Astrocyte (in vitro differentiated cells and primary cell): ENCODE results near the gene SELE. TPM values are rescaled to one million over a fixed set of nuclear protein-coding genes. Genes with fewer than 3 reads are reported as not detected.

ENCODE experiments used
- DNase-seq: peaks from one replicate; pipeline ENCODE4 v3.0.0-alpha.2; 2010; ENCODE audit warnings: low read depth
- FAIRE-seq: peaks from 2 replicates; lab custom pipeline; 2011; peaks lifted over from hg19 to GRCh38; lab: Jason Lieb, UNC
- H2AFZ ChIP-seq: 2 replicates; pipeline ENCODE4 v1.6.0; 2012; ENCODE audit warnings: low read depth, low read length, inconsistent platforms
- H3K27ac ChIP-seq: 2 replicates; pipeline ENCODE4 v1.5.1; 2011; ENCODE audit warnings: low read depth, low read length, inconsistent platforms
- H3K27me3 ChIP-seq: 2 replicates; pipeline ENCODE4 v1.6.0; 2011; ENCODE audit warnings: low read length, inconsistent platforms; ENCODE audit not compliant: insufficient read depth
- H3K36me3 ChIP-seq: 2 replicates; pipeline ENCODE4 v1.5.1; 2011; ENCODE audit warnings: low read length, inconsistent platforms; ENCODE audit not compliant: insufficient read depth
- H3K4me1 ChIP-seq: 2 replicates; pipeline ENCODE4 v1.5.1; 2011; ENCODE audit warnings: low read length, inconsistent platforms; ENCODE audit not compliant: insufficient read depth
- H3K4me2 ChIP-seq: 2 replicates; pipeline ENCODE4 v1.6.0; 2012; ENCODE audit warnings: low read length, inconsistent platforms
- H3K4me3 ChIP-seq: 2 replicates; pipeline ENCODE4 v1.5.1; 2011; ENCODE audit warnings: low read depth, mild to moderate bottlenecking, low read length, inconsistent platforms; ENCODE audit not compliant: insufficient read depth
- H3K79me2 ChIP-seq: 2 replicates; pipeline ENCODE4 v1.6.0; 2012; ENCODE audit warnings: mild to moderate bottlenecking, low read length, inconsistent platforms; ENCODE audit not compliant: insufficient read depth
- H3K9ac ChIP-seq: 2 replicates; pipeline ENCODE4 v1.6.0; 2012; ENCODE audit warnings: mild to moderate bottlenecking, low read length, inconsistent platforms
- H3K9me3 ChIP-seq: 2 replicates; pipeline ENCODE4 v1.5.1; 2012; ENCODE audit warnings: low read depth, mild to moderate bottlenecking, low read length, inconsistent platforms; ENCODE audit not compliant: insufficient read depth
- H4K20me1 ChIP-seq: 2 replicates; pipeline ENCODE4 v1.6.0; 2012; ENCODE audit warnings: low read length, inconsistent platforms; ENCODE audit not compliant: insufficient read depth
- H3K27ac Mint-ChIP-seq: one replicate; pipeline ENCODE4 v1.8.0; 2021; ENCODE audit warnings: mild to moderate bottlenecking, mixed read lengths; ENCODE audit not compliant: unreplicated experiment
- H3K27me3 Mint-ChIP-seq: one replicate; pipeline ENCODE4 v1.8.0; 2021; ENCODE audit warnings: low read depth, mixed read lengths; ENCODE audit not compliant: unreplicated experiment
- H3K36me3 Mint-ChIP-seq: one replicate; pipeline ENCODE4 v1.8.0; 2021; ENCODE audit warnings: low read depth, mixed read lengths; ENCODE audit not compliant: unreplicated experiment
- H3K4me1 Mint-ChIP-seq: one replicate; pipeline ENCODE4 v1.8.0; 2021; ENCODE audit warnings: low read depth, mixed read lengths; ENCODE audit not compliant: unreplicated experiment
- H3K4me3 Mint-ChIP-seq: one replicate; pipeline ENCODE4 v1.8.0; 2021; ENCODE audit warnings: mild to moderate bottlenecking, moderate library complexity, mixed read lengths; ENCODE audit not compliant: unreplicated experiment
- H3K9me3 Mint-ChIP-seq: one replicate; pipeline ENCODE4 v1.8.0; 2021; ENCODE audit warnings: mild to moderate bottlenecking, mixed read lengths; ENCODE audit not compliant: unreplicated experiment
- EZH2 ChIP-seq: IDR thresholded peaks from 2 replicates; pipeline ENCODE4 v1.6.1; 2012; ENCODE audit warnings: mild to moderate bottlenecking, low read length, inconsistent platforms; ENCODE audit not compliant: insufficient read depth
- total RNA-seq: library from RNA; stranded (reverse); gene quantifications from 2 replicates; pipeline ENCODE4 v1.2.1, GENCODE V29; 2021
- TF ChIP-seq, protein P1 (sequence below): IDR thresholded peaks from 2 replicates; pipeline ENCODE4 v1.5.1; 2011; ENCODE audit warnings: low read depth, mild to moderate bottlenecking, inconsistent platforms, low read length, moderate library complexity; ENCODE audit not compliant: insufficient read depth

The SELE gene
- total RNA-seq, 1 donor from 2014 or later: not detected

DNA sequence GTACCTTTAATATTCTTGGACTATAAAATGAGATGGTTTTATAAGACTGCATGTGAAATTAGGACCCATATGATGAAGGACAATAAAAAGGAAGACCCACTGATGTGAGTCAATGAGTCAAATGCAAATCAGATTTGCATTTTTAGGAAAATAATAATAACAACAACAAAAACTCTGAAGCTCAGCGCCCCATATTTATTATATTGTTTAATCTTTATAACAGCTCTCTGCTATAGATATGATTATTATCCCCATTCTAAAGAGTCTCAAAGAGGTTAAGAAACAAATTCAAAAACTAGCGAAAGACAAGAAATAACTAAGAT is 21.6 kb downstream of the SELE start:
- Histone ChIP-seq H3K9me3 (no peaks in the 10 kb centered on the region), H3K4me1 (no peaks in the 10 kb centered on the region), H2AFZ (no peak overlapping the region), H3K36me3 (no peaks in the 10 kb centered on the region), H3K27ac (no peak overlapping the region), H3K4me3 (no peak overlapping the region), H3K79me2 (no peaks in the 10 kb centered on the region), H3K9ac (no peak overlapping the region), H4K20me1 (no peaks in the 10 kb centered on the region), H3K4me2 (no peak overlapping the region), H3K27me3 (peaks cover 5% of the 10 kb centered on the region)
- Mint-ChIP-seq H3K27ac (no peak overlapping the region), H3K4me3 (no peak overlapping the region), H3K36me3 (no peaks in the 10 kb centered on the region), H3K4me1 (no peaks in the 10 kb centered on the region), H3K9me3 (peaks cover 9% of the 10 kb centered on the region), H3K27me3 (peaks cover 5% of the 10 kb centered on the region)
- no peak for DNase-seq
- no peak for FAIRE-seq
- TF ChIP-seq EZH2: no peak
- TF ChIP-seq, protein P1, sequence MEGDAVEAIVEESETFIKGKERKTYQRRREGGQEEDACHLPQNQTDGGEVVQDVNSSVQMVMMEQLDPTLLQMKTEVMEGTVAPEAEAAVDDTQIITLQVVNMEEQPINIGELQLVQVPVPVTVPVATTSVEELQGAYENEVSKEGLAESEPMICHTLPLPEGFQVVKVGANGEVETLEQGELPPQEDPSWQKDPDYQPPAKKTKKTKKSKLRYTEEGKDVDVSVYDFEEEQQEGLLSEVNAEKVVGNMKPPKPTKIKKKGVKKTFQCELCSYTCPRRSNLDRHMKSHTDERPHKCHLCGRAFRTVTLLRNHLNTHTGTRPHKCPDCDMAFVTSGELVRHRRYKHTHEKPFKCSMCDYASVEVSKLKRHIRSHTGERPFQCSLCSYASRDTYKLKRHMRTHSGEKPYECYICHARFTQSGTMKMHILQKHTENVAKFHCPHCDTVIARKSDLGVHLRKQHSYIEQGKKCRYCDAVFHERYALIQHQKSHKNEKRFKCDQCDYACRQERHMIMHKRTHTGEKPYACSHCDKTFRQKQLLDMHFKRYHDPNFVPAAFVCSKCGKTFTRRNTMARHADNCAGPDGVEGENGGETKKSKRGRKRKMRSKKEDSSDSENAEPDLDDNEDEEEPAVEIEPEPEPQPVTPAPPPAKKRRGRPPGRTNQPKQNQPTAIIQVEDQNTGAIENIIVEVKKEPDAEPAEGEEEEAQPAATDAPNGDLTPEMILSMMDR: no peak

DNA sequence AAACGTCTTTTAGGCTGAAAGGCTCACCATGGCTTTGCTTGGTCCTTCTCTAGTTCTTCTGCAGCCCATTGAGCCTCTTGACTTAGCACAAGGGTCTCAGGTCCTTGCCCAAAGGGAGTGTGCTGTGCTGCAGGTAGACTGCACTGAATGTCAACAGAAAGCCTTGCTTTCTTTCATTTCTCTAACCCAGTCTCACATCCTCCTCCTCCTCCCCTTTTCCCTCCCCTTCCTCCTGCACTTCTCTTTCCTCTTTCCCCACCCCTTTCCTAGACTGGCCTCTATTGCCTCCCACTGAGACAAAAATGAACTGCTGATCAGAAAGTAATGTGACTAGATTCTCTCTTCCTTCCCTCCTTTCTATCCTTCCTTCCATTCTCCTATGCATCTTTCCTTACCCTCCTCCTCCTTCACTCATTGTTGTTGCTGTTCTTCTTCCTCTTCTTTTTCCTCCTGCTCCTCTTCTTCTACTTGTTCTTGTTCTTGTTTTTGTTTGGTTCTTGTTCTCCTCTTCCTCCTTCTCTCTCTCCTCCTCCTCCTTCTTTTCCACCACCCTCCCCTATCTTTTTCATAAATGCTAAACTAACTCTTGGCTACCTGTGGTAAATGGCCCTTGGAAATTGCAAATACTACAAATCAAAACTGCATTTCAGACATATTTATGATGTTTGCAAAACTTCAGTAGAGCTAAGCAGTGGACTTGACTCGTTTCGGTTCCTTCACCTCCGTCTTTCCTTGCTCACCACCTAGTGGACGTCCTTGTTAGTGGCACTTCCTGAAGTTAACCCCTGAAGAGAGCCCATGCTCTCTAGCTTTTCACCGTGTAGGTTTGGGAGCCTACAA is 22.2 kb downstream of the SELE start, which contains the start of gene SELL:
Gene SELL, minus strand, starts transcription at position 152 of the 840 bp plus-strand sequence. Its CDS starts 122 bp downstream, at position 30.
- H3K4me3 ChIP-seq: no peak within 1 kb of the TSS
- TF ChIP-seq, protein P1: peak; percentile 81
- no peak for TF ChIP-seq EZH2
- no peaks in the 10 kb centered on the region for H3K79me2 ChIP-seq
- H3K9ac ChIP-seq: peak within 1 kb of the TSS; percentile 18
- H3K27me3 ChIP-seq: peaks cover 7% of the 10 kb centered on the region
- peak within 1 kb of the TSS; percentile 68 for H2AFZ ChIP-seq
- no peaks in the 10 kb centered on the region for H3K9me3 ChIP-seq
- H4K20me1 ChIP-seq: no peaks in the 10 kb centered on the region
- H3K4me3 Mint-ChIP-seq: peak within 1 kb of the TSS; percentile 4
- H3K36me3 ChIP-seq: no peaks in the 10 kb centered on the region
- peak; percentile 39 for FAIRE-seq
- no peaks in the 10 kb centered on the region for H3K4me1 ChIP-seq
- peaks cover 5% of the 10 kb centered on the region for H3K27me3 Mint-ChIP-seq
- H3K9me3 Mint-ChIP-seq: peaks cover 8% of the 10 kb centered on the region
- H3K36me3 Mint-ChIP-seq: no peaks in the 10 kb centered on the region
- H3K27ac ChIP-seq: no peak within 1 kb of the TSS
- H3K4me2 ChIP-seq: peak within 1 kb of the TSS; percentile 82
- no peaks in the 10 kb centered on the region for H3K4me1 Mint-ChIP-seq
- DNase-seq: peak; percentile 42
- no peak within 1 kb of the TSS for H3K27ac Mint-ChIP-seq

DNA sequence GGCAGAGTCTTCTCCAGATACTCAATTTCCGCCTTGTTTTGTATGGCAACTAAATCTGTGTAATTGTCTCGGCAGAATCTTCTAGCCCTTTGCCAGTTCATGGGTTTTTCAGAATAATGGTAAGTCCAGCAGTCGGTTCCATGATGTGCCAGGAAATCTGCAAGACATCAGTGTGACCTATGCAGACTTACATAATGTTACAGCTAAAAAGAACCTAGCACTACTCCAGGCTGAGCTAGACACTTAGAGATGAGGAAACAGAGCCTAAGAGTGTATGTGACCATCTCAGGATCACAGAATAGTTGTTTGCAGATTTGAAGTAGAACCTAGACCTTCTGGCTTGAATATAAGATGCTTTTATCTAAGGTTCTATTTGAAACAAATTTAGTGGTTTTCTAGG is 25.2 kb downstream of the SELE start:
- Mint-ChIP-seq H3K36me3 (no peaks in the 10 kb centered on the region), H3K4me1 (no peaks in the 10 kb centered on the region), H3K4me3 (no peak overlapping the region), H3K27ac (no peak overlapping the region), H3K27me3 (peaks cover 7% of the 10 kb centered on the region), H3K9me3 (peaks cover 4% of the 10 kb centered on the region)
- DNase-seq: no peak
- no peak overlapping the region for H3K4me3 ChIP-seq
- no peak overlapping the region for H2AFZ ChIP-seq
- H3K36me3 ChIP-seq: no peaks in the 10 kb centered on the region
- no peak for FAIRE-seq
- H4K20me1 ChIP-seq: no peaks in the 10 kb centered on the region
- H3K9me3 ChIP-seq: no peaks in the 10 kb centered on the region
- peaks cover 14% of the 10 kb centered on the region for H3K27me3 ChIP-seq
- H3K4me1 ChIP-seq: no peaks in the 10 kb centered on the region
- no peaks in the 10 kb centered on the region for H3K79me2 ChIP-seq
- H3K27ac ChIP-seq: no peak overlapping the region
- no peak overlapping the region for H3K4me2 ChIP-seq
- no peak overlapping the region for H3K9ac ChIP-seq
- no peak for TF ChIP-seq EZH2
- TF ChIP-seq, protein P1: no peak
